HepG2 (cell line): ENCODE measurements around the gene MTSS2. TPM values are rescaled to one million over a fixed set of nuclear protein-coding genes. Genes with fewer than 3 reads are reported as not detected.
A peak's percentile ranks its signal among the peaks of the same experiment; 100 is the strongest.

Experiments
- AFF4 ChIP-seq: sonication (generic); formaldehyde crosslinking; IDR thresholded peaks from 2 replicates; pipeline ENCODE4 v1.4.0; 2020; ENCODE audit warnings: missing genetic modification reagents
- ATF7 ChIP-seq, 2 experiments: fragments of 450-650 bp in 1 of 2; sonication (generic) in 1 of 2; formaldehyde crosslinking in 1 of 2; IDR thresholded peaks; 2 replicates each; pipeline versions ENCODE4 v1.4.0 to v1.6.1; 2016 to 2020; ENCODE audit warnings: antibody characterized with exemption in 1 of 2, mild to moderate bottlenecking in 1 of 2, missing genetic modification reagents in 1 of 2
- DRAP1 ChIP-seq: IDR thresholded peaks from 2 replicates; pipeline ENCODE4 v1.6.1; 2016; ENCODE audit warnings: missing genetic modification reagents, missing compliant biosample characterization
- HDAC6 ChIP-seq: fragments of 200-600 bp; sonication (generic); IDR thresholded peaks from 2 replicates; pipeline ENCODE4 v1.7.0; 2017; ENCODE audit warnings: mild to moderate bottlenecking, antibody characterized with exemption, low read length, low read depth
- HIVEP1 ChIP-seq: sonication (generic); formaldehyde crosslinking; IDR thresholded peaks from 2 replicates; pipeline ENCODE4 v1.4.0; 2020; ENCODE audit warnings: mild to moderate bottlenecking, missing genetic modification reagents
- HNRNPL ChIP-seq: fragments of 200-400 bp; formaldehyde crosslinking; IDR thresholded peaks from 2 replicates; pipeline ENCODE4 v1.6.1; 2017; ENCODE audit warnings: mild to moderate bottlenecking, low read depth, low read length
- HNRNPLL ChIP-seq: fragments of 200-400 bp; formaldehyde crosslinking; IDR thresholded peaks from 2 replicates; pipeline ENCODE4 v1.6.1; 2017; ENCODE audit warnings: mild to moderate bottlenecking, low read depth, low read length; ENCODE audit not compliant: poor library complexity, severe bottlenecking
- KAT2B ChIP-seq: fragments of 150-350 bp; IDR thresholded peaks from 2 replicates; pipeline ENCODE4 v1.6.1; 2014; ENCODE audit warnings: low read depth, low read length, borderline replicate concordance
- KDM5A ChIP-seq: fragments of 200-600 bp; sonication (generic); IDR thresholded peaks from 2 replicates; pipeline ENCODE4 v1.7.0; 2018; ENCODE audit warnings: antibody characterized with exemption, mild to moderate bottlenecking, low read length, borderline replicate concordance
- MXD1 ChIP-seq: sonication (generic); formaldehyde crosslinking; IDR thresholded peaks from 2 replicates; pipeline ENCODE4 v1.4.0; 2020; ENCODE audit warnings: mild to moderate bottlenecking, missing genetic modification reagents
- NONO ChIP-seq, 2 experiments: fragments of 450-650 bp in 1 of 2; sonication (generic) in 1 of 2; formaldehyde crosslinking in 1 of 2; IDR thresholded peaks in 1 of 2; conservative IDR thresholded peaks in 1 of 2; 2 replicates each; pipeline versions ENCODE4 v1.6.1 to v1.8.0; 2017 to 2022; ENCODE audit warnings: mild to moderate bottlenecking in 1 of 2, missing genetic modification reagents in 1 of 2, moderate library complexity in 1 of 2
- PLRG1 ChIP-seq: fragments of 450-650 bp; conservative IDR thresholded peaks from 2 replicates; pipeline ENCODE4 v1.6.1; 2016
- RBFOX2 ChIP-seq: fragments of 200-400 bp; formaldehyde crosslinking; IDR thresholded peaks from 2 replicates; pipeline ENCODE4 v1.6.1; 2017; ENCODE audit warnings: low read depth, mild to moderate bottlenecking, low read length
- RBM22 ChIP-seq: fragments of 200-400 bp; formaldehyde crosslinking; optimal IDR thresholded peaks from 2 replicates; pipeline ENCODE3; 2017; ENCODE audit warnings: mild to moderate bottlenecking, low read length, moderate library complexity
- RFX5 ChIP-seq: IDR thresholded peaks from 2 replicates; pipeline ENCODE4 v1.6.1; 2011; ENCODE audit warnings: low read depth, low read length, improper control_type of control experiment
- SIN3B ChIP-seq: fragments of 150-350 bp; IDR thresholded peaks from 2 replicates; pipeline ENCODE4 v1.6.1; 2014; ENCODE audit warnings: low read length
- ZNF101 ChIP-seq: sonication (generic); formaldehyde crosslinking; IDR thresholded peaks from 2 replicates; pipeline ENCODE4 v1.4.0; 2020; ENCODE audit warnings: mild to moderate bottlenecking, low read depth, missing genetic modification reagents, borderline replicate concordance
- ZNF160 ChIP-seq: sonication (generic); formaldehyde crosslinking; IDR thresholded peaks from 2 replicates; pipeline ENCODE4 v1.8.0; 2022; ENCODE audit warnings: mild to moderate bottlenecking, inconsistent platforms, missing genetic modification reagents
- ZNF441 ChIP-seq: sonication (generic); formaldehyde crosslinking; IDR thresholded peaks from 2 replicates; pipeline ENCODE4 v1.7.0; 2021; ENCODE audit warnings: missing genetic modification reagents, borderline replicate concordance
- ZNF564 ChIP-seq: sonication (generic); formaldehyde crosslinking; IDR thresholded peaks from 2 replicates; pipeline ENCODE4 v1.8.1; 2023; ENCODE audit warnings: mild to moderate bottlenecking, missing genetic modification reagents
- ZNF574 ChIP-seq: sonication (generic); formaldehyde crosslinking; IDR thresholded peaks from 2 replicates; pipeline ENCODE4 v1.4.0; 2020; ENCODE audit warnings: missing genetic modification reagents
- ZNF781 ChIP-seq: sonication (generic); formaldehyde crosslinking; IDR thresholded peaks from 2 replicates; pipeline ENCODE4 v1.5.1; 2020; ENCODE audit warnings: borderline replicate concordance, mild to moderate bottlenecking, missing genetic modification reagents; ENCODE audit errors: not compliant biosample characterization
- polyA plus RNA-seq, 8 experiments: library from polyadenylated mRNA; depleted of rRNA in 3 of 8; stranded (reverse) in 7 of 8; unstranded in 1 of 8; fragments of >200 nt; fragmentation: Illumina TruSeq in 4 of 8; extraction: Trizol in 4 of 8; gene quantifications; 2 replicates each; pipeline versions ENCODE4 v1.2.1 to v1.2.3, GENCODE V29; 2011 to 2016; ENCODE audit warnings: low read depth in 4 of 8, missing spikeins in 1 of 8, mixed read lengths in 1 of 8; ENCODE audit not compliant: insufficient read depth in 1 of 8
- total RNA-seq, 5 experiments: library from RNA; depleted of rRNA; stranded (reverse); fragments of >200 nt; fragmentation: Illumina TruSeq; extraction: Trizol; gene quantifications; 2 replicates each; pipeline ENCODE4 v1.2.3, GENCODE V29; 2016; ENCODE audit warnings: low read depth in 1 of 5

MTSS2 gene
- total and polyA plus RNA-seq, 2 of the 13 experiments (the other 11 are each of a cell fraction or from before 2014, with no cell fraction given), result 132 to 242 TPM

GRCh38 chr16:70664325-70665112 is 21.3 kb downstream of the MTSS2 start (continued):
- TF ChIP-seq ZNF101 (CRISPR knock-in tag) (no peak), HNRNPLL (peak; percentile 25), PLRG1 (no peak), HDAC6 (no peak), KAT2B (no peak), RBFOX2 (peak; percentile 83), ZNF160 (CRISPR knock-in tag) (no peak), ZNF564 (CRISPR knock-in tag) (no peak), MXD1 (CRISPR knock-in tag) (0 out of 2 replicates have a peak, but pooled peaks have one; percentile 44), HIVEP1 (no peak), ATF7 (IDR thresholded peaks at IDR 0.05) (no peak), ATF7 (CRISPR knock-in tag; IDR thresholded peaks at IDR 0.05) (no peak), KDM5A (no peak), ZNF574 (CRISPR knock-in tag) (0 out of 2 replicates have a peak, but pooled peaks have one; percentile 22), DRAP1 (CRISPR knock-in tag) (no peak), NONO (IDR thresholded peaks at IDR 0.05) (no peak), NONO (CRISPR knock-in tag; conservative IDR thresholded peaks at IDR 0.05) (peak; percentile 28; the same call in 1 of the 2 replicates), ZNF441 (CRISPR knock-in tag) (no peak), RBM22 (peak; percentile 84), ZNF781 (CRISPR knock-in tag) (no peak), HNRNPL (peak; percentile 80), SIN3B (no peak), RFX5 (no peak), AFF4 (no peak)
